K562 (cell line): ENCODE measurements around the gene IL2RG.

Experiments used
- CEBPG ChIP-seq, 3 experiments: fragments of 200-800 bp in 1 of 3; sonication (Bioruptor generic) in 1 of 3; sonication (generic) in 1 of 3; formaldehyde crosslinking in 1 of 3; IDR thresholded peaks in 2 of 3; conservative IDR thresholded peaks in 1 of 3; 2 replicates each; pipeline versions ENCODE4 v1.6.1 to v1.8.0; 2016 to 2022; ENCODE audit warnings: missing compliant biosample characterization in 2 of 3, missing genetic modification characterization in 2 of 3, mild to moderate bottlenecking in 1 of 3, missing genetic modification reagents in 1 of 3
- GABPA ChIP-seq: fragments of 200-800 bp; sonication (Bioruptor generic); conservative IDR thresholded peaks from 2 replicates; pipeline ENCODE4 v1.6.1; 2016; ENCODE audit warnings: low read depth, missing genetic modification characterization, missing compliant biosample characterization
- JUN ChIP-seq, 2 experiments: sonication (generic) in 1 of 2; formaldehyde crosslinking in 1 of 2; IDR thresholded peaks; 2 replicates each; pipeline versions ENCODE4 v1.6.1 to v1.8.0; 2012 to 2022; ENCODE audit warnings: borderline replicate concordance in 2 of 2, mild to moderate bottlenecking in 2 of 2, improper control_type of control experiment in 1 of 2, low read depth in 1 of 2, low read length in 1 of 2, missing genetic modification reagents in 1 of 2
- KAT7 ChIP-seq: sonication (generic); formaldehyde crosslinking; IDR thresholded peaks from 2 replicates; pipeline ENCODE4 v1.8.0; 2022; ENCODE audit warnings: missing genetic modification reagents, mild to moderate bottlenecking, borderline replicate concordance
- KDM1A ChIP-seq, 2 experiments: fragments of 450-650 bp; IDR thresholded peaks; 2 replicates each; pipeline ENCODE4 v1.6.1; 2016; ENCODE audit warnings: mild to moderate bottlenecking in 2 of 2
- MXI1 ChIP-seq: IDR thresholded peaks from 2 replicates; pipeline ENCODE4 v1.6.1; 2011; ENCODE audit warnings: low read depth, mild to moderate bottlenecking, improper control_type of control experiment, low read length
- NRF1 ChIP-seq, 2 experiments: fragments of 450-650 bp; IDR thresholded peaks in 1 of 2; conservative IDR thresholded peaks in 1 of 2; 2 replicates each; pipeline ENCODE4 v1.6.1; 2014; ENCODE audit warnings: mild to moderate bottlenecking in 2 of 2
- POLR2A ChIP-seq: fragments of 450-650 bp; conservative IDR thresholded peaks from 2 replicates; pipeline ENCODE4 v1.6.1; 2016
- SMAD4 ChIP-seq: fragments of 250-450 bp; sonication (Bioruptor Pico); conservative IDR thresholded peaks from 2 replicates; pipeline ENCODE4 v1.8.0; 2021; ENCODE audit warnings: inconsistent platforms, mild to moderate bottlenecking, moderate library complexity
- TF ChIP-seq, protein P1 (sequence below), 3 experiments: IDR thresholded peaks in 2 of 3; conservative IDR thresholded peaks in 1 of 3; 2 replicates each; pipeline ENCODE4 v1.5.1; 2011 to 2012; ENCODE audit warnings: low read length in 3 of 3, mild to moderate bottlenecking in 3 of 3, control low read depth in 2 of 3, improper control_type of control experiment in 1 of 3, inconsistent platforms in 1 of 3, low read depth in 1 of 3, mixed read lengths in 1 of 3, moderate library complexity in 1 of 3; ENCODE audit not compliant: insufficient read depth in 2 of 3
- TF ChIP-seq, protein P2 (sequence below): sonication (generic); formaldehyde crosslinking; IDR thresholded peaks from 2 replicates; pipeline ENCODE4 v1.8.0; 2022; ENCODE audit warnings: mild to moderate bottlenecking, low read depth, missing genetic modification reagents
- TF ChIP-seq, protein P3 (sequence below): fragments of 450-650 bp; formaldehyde crosslinking; IDR thresholded peaks from 2 replicates; pipeline ENCODE4 v1.4.0; 2020; ENCODE audit warnings: mild to moderate bottlenecking, moderate library complexity

DNA sequence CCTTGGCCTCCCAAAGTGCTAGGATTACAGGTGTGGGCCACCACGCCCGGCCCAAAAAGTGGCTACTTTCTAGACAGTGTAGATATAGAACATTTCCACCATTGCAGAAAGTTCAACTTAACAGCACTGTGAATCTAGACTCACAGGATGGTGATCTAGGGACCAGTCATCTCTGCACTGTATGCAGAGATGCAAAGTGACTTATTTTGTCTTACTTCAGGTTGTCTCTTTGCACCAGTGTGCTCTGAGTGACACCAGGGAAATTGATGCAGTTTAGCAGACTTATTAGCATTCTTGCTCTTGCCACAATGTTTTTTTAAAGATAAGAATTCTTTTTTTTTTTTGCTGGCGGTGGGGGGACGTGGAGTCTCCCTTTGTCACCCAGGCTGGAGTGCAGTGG lies 28.6 kb downstream of the IL2RG start:
- TF ChIP-seq, protein P1, sequence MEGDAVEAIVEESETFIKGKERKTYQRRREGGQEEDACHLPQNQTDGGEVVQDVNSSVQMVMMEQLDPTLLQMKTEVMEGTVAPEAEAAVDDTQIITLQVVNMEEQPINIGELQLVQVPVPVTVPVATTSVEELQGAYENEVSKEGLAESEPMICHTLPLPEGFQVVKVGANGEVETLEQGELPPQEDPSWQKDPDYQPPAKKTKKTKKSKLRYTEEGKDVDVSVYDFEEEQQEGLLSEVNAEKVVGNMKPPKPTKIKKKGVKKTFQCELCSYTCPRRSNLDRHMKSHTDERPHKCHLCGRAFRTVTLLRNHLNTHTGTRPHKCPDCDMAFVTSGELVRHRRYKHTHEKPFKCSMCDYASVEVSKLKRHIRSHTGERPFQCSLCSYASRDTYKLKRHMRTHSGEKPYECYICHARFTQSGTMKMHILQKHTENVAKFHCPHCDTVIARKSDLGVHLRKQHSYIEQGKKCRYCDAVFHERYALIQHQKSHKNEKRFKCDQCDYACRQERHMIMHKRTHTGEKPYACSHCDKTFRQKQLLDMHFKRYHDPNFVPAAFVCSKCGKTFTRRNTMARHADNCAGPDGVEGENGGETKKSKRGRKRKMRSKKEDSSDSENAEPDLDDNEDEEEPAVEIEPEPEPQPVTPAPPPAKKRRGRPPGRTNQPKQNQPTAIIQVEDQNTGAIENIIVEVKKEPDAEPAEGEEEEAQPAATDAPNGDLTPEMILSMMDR (IDR thresholded peaks at IDR 0.05 in 2 of 3, conservative IDR thresholded peaks at IDR 0.05 in 1 of 3; ENCODE audit: insufficient read depth in 2 of 3, low read depth in 1 of 3, low read length in 3 of 3), result no peak
- no peak for TF ChIP-seq GABPA (tag)
- TF ChIP-seq KDM1A (IDR thresholded peaks at IDR 0.05), result no peak
- TF ChIP-seq SMAD4 (CRISPR knock-in tag), result no peak
- TF ChIP-seq, protein P2, sequence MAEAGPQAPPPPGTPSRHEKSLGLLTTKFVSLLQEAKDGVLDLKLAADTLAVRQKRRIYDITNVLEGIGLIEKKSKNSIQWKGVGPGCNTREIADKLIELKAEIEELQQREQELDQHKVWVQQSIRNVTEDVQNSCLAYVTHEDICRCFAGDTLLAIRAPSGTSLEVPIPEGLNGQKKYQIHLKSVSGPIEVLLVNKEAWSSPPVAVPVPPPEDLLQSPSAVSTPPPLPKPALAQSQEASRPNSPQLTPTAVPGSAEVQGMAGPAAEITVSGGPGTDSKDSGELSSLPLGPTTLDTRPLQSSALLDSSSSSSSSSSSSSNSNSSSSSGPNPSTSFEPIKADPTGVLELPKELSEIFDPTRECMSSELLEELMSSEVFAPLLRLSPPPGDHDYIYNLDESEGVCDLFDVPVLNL (CRISPR knock-in tag), result no peak
- no peak for TF ChIP-seq POLR2A
- TF ChIP-seq CEBPG (CRISPR knock-in tag; IDR thresholded peaks at IDR 0.05), result no peak
- no peak for TF ChIP-seq CEBPG (tag; conservative IDR thresholded peaks at IDR 0.05 in 1 of 2, IDR thresholded peaks at IDR 0.05 in 1 of 2)
- TF ChIP-seq MXI1, result no peak
- TF ChIP-seq, protein P3, sequence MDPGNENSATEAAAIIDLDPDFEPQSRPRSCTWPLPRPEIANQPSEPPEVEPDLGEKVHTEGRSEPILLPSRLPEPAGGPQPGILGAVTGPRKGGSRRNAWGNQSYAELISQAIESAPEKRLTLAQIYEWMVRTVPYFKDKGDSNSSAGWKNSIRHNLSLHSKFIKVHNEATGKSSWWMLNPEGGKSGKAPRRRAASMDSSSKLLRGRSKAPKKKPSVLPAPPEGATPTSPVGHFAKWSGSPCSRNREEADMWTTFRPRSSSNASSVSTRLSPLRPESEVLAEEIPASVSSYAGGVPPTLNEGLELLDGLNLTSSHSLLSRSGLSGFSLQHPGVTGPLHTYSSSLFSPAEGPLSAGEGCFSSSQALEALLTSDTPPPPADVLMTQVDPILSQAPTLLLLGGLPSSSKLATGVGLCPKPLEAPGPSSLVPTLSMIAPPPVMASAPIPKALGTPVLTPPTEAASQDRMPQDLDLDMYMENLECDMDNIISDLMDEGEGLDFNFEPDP (CRISPR knock-in tag), result no peak
- no peak for TF ChIP-seq JUN (IDR thresholded peaks at IDR 0.05; ENCODE audit: borderline replicate concordance, low read depth, low read length)
- no peak for TF ChIP-seq JUN (CRISPR knock-in tag; IDR thresholded peaks at IDR 0.05; ENCODE audit: borderline replicate concordance)
- no peak for TF ChIP-seq NRF1 (conservative IDR thresholded peaks at IDR 0.05 in 1 of 2, IDR thresholded peaks at IDR 0.05 in 1 of 2)
- TF ChIP-seq KAT7, result no peak
